PFSK-1 (cell line): ENCODE measurements around the gene TTC36.

Source experiments
- FOXP2 ChIP-seq: optimal IDR thresholded peaks from 2 replicates; pipeline ENCODE3; 2011; ENCODE audit warnings: borderline replicate concordance, control low read depth, inconsistent platforms; ENCODE audit not compliant: insufficient read depth; ENCODE audit errors: extremely low read length, extremely low read depth
- POLR2AphosphoS5 ChIP-seq: IDR thresholded peaks from 2 replicates; pipeline ENCODE4 v1.6.1; 2012; ENCODE audit warnings: low read depth, mild to moderate bottlenecking, control low read depth, low read length, moderate library complexity
- SIN3A ChIP-seq: IDR thresholded peaks from 2 replicates; pipeline ENCODE4 v1.6.1; 2012; ENCODE audit warnings: mild to moderate bottlenecking, low read length, moderate library complexity, borderline replicate concordance; ENCODE audit not compliant: insufficient read depth
- TAF1 ChIP-seq: IDR thresholded peaks from 2 replicates; pipeline ENCODE4 v1.6.1; 2012; ENCODE audit warnings: low read length, control low read depth, borderline replicate concordance; ENCODE audit not compliant: insufficient read depth
- TF ChIP-seq, protein P1 (sequence below), 2 experiments: IDR thresholded peaks; 2 replicates each; pipeline versions ENCODE4 v1.6.1 to v1.8.0; 2011 to 2012; ENCODE audit warnings: low read depth in 2 of 2, low read length in 2 of 2, control low read depth in 1 of 2, inconsistent platforms in 1 of 2, mild to moderate bottlenecking in 1 of 2, moderate library complexity in 1 of 2; ENCODE audit not compliant: insufficient read depth in 1 of 2

The TTC36 gene

DNA sequence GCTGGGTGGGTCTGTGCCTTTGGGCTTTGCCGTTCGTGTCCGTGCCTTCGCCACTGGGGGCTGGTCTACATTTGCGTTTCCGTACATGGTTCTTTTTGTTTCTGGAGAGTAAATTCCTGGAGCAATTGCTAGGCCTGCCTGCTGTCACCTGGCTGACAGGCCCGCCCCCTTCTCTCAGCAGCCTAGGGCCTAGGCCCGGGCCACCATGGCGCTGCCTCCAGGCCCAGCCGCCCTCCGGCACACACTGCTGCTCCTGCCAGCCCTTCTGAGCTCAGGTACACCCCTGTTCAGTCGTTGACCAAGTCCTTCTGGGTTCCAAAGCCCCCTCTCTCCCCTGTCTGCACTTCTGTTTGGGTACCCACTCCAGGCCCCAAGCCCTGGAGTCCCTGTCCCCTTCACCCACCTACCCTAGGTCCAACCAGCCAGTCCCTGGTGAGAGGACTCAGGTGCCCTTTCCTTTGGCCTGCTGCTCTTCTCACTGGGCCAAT, 4.4 kb downstream of the TTC36 start:
- TF ChIP-seq SIN3A (no peak), POLR2AphosphoS5 (no peak), TAF1 (no peak), FOXP2 (no peak)
- TF ChIP-seq, protein P1, sequence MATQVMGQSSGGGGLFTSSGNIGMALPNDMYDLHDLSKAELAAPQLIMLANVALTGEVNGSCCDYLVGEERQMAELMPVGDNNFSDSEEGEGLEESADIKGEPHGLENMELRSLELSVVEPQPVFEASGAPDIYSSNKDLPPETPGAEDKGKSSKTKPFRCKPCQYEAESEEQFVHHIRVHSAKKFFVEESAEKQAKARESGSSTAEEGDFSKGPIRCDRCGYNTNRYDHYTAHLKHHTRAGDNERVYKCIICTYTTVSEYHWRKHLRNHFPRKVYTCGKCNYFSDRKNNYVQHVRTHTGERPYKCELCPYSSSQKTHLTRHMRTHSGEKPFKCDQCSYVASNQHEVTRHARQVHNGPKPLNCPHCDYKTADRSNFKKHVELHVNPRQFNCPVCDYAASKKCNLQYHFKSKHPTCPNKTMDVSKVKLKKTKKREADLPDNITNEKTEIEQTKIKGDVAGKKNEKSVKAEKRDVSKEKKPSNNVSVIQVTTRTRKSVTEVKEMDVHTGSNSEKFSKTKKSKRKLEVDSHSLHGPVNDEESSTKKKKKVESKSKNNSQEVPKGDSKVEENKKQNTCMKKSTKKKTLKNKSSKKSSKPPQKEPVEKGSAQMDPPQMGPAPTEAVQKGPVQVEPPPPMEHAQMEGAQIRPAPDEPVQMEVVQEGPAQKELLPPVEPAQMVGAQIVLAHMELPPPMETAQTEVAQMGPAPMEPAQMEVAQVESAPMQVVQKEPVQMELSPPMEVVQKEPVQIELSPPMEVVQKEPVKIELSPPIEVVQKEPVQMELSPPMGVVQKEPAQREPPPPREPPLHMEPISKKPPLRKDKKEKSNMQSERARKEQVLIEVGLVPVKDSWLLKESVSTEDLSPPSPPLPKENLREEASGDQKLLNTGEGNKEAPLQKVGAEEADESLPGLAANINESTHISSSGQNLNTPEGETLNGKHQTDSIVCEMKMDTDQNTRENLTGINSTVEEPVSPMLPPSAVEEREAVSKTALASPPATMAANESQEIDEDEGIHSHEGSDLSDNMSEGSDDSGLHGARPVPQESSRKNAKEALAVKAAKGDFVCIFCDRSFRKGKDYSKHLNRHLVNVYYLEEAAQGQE (IDR thresholded peaks at IDR 0.05; ENCODE audit: insufficient read depth in 1 of 2, low read depth in 2 of 2, low read length in 2 of 2), result no peak

GRCh38 chr11:118532091-118532490, 4.8 kb downstream of the TTC36 start:
- no peak for TF ChIP-seq SIN3A
- TF ChIP-seq TAF1, result no peak
- TF ChIP-seq, protein P1 (IDR thresholded peaks at IDR 0.05; ENCODE audit: insufficient read depth in 1 of 2, low read depth in 2 of 2, low read length in 2 of 2), result no peak
- TF ChIP-seq POLR2AphosphoS5, result no peak
- TF ChIP-seq FOXP2, result no peak

- TF ChIP-seq, protein P1 (IDR thresholded peaks at IDR 0.05; ENCODE audit: insufficient read depth in 1 of 2, low read depth in 2 of 2, low read length in 2 of 2), result no peak
- TF ChIP-seq POLR2AphosphoS5 (no peak), TAF1 (no peak), FOXP2 (no peak), SIN3A (no peak)
Observed at GRCh38 chr11:118532852-118533768, 5.8 kb downstream of the TTC36 start.

DNA sequence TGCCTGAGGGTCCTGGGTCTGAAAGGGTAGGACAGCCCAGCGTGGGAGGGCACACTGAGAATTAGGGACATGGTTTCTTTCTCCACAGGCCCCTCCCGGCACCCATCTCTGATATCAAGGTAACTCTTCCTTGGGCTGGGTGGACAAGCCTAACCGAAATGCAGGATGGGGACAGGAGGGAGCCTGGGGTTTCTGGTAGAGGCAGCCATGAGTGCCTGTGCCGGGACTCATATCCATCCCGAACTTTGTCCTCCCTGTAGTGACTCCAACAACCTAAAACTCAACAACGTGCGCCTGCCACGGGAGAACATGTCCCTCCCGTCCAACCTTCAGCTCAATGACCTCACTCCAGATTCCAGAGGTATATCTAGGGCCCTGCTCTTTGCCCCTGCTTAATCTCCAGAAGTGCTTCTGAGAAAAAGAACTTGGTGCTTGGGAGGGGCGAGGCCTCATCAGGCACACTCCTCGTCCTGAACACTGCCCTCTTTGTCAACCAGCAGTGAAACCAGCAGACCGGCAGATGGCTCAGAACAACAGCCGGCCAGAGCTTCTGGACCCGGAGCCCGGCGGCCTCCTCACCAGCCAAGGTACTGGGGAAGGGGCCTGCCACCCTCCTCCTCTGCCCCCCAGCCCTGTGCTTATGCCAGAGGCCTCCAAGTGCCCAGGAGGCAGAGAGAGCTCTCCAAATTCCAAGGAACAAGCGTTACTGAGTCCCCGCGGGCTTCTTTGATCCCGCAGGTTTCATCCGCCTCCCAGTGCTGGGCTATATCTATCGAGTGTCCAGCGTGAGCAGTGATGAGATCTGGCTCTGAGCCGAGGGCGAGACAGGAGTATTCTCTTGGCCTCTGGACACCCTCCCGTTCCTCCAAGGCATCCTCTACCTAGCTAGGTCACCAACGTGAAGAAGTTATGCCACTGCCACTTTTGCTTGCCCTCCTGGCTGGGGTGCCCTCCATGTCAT, 6.8 kb downstream of the TTC36 start:
- TF ChIP-seq FOXP2 (no peak), SIN3A (no peak), POLR2AphosphoS5 (no peak), TAF1 (no peak)
- TF ChIP-seq, protein P1 (IDR thresholded peaks at IDR 0.05; ENCODE audit: insufficient read depth in 1 of 2, low read depth in 2 of 2, low read length in 2 of 2), result no peak
